HG03064 (cell line): ENCODE results near the gene BMPR2.
"Not testable (repeated sequence)": the region's sequence is repeated elsewhere in the genome, so short reads cannot be mapped to it uniquely, and the experiment has no call there.

ENCODE experiments used
- ATAC-seq: cut with Tn5 transposase; IDR thresholded peaks from one replicate; pipeline ENCODE4 v1.9.1; 2021; ENCODE audit warnings: low read depth; ENCODE audit not compliant: unreplicated experiment

The BMPR2 gene

DNA sequence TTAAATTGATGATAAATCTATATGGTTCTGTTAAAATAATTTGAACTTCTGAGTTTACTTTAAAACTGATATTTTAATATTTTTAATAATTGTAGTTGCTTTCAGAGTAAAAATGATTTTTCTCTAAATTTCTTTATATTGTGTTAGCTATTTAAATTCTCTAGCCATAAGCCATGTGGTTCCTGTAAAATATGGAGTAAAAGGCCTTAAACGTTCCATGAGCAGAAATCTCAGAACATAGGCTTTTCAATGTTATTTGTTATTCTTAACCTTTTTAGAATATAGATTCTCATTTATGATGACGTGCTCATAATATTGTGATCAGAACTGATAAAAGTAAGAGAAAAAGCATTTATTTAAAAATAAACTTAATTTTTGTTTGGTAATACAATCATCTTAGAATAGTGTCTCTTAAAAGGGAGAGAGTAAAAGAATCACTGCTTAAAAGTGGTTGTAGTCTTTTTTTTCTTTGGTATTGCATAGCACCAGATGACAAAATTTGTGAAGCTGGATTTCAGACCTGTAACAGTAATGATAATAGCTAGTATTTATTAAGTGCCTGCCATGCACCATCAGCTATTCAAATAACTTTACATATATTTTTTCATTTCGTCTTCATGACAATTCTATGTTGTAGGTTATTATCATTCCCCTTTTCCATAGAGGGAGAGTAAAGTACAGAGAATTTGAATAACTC is 2.7 kb downstream of the BMPR2 start:
- ATAC-seq = no peak

GRCh38 chr2:202382684-202383083 is 6.6 kb downstream of the BMPR2 start:
- no peak for ATAC-seq

GRCh38 chr2:202386495-202386894 is 10.4 kb downstream of the BMPR2 start:
- not testable (repeated sequence) for ATAC-seq

GRCh38 chr2:202387608-202388342 is 11.6 kb downstream of the BMPR2 start:
- no peak for ATAC-seq

DNA sequence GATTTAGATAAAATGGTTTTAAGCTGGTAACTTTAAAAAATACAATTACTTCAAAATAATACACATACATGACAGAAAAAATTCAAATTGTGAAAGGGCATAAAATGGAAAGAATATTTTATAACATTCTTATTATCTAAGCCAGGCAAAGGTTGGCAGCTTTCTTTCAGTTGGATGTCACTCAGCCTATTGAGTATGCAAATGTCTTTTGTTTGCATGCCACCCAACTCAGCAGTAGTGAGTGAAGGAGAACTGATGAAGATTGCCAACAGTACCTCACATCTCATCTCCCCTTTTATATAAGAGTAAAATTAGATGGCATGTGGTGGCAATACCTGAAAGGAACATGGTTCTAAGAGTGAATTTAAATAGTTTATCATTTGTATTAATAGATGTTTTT is 24.8 kb downstream of the BMPR2 start:
- ATAC-seq = no peak

DNA sequence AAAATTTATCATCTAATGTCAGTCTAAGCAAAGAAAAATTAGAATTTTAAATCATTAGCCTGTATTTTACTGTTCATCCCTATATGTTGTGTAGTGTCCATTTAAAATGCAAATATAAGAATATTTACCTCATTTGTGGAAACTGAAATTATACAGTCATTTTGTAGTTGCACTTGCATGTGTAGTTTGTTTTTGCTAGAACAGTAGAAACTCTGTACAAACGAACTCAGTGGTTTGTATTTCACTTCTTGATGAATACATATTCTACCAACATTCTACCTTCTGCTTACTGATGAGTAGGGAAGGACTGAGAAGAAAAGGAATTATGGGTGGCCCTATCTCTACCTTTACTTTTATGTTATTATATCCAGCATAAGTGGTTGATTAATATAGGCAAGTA is 29.7 kb downstream of the BMPR2 start:
- no peak for ATAC-seq

DNA sequence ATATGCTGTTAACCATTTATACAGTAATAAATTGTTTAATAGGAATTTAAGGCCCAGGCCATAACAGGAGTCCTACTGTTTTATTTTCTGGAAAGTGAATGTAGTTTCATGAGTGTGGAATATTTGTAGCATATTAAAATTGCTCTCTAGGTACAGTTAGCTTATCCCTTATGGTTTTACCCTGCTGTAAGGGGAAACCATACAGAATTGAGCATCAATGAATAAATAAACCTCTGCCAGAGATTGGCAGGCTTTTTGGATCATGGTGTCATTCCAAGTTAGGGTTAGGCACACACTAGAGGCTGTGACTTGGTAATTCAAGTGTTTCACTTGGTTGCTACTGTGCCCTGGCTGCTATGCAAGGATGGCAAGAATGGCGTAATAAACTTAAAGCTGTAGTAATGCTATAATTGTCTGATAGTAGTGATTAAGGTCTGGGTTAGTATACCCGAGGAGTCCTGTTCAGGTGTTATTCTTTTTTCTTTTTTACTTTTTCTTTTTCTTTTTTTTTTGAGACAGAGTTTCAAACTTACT is 30.4 kb downstream of the BMPR2 start:
- no peak for ATAC-seq

GRCh38 chr2:202408546-202409140 is 32.5 kb downstream of the BMPR2 start:
- no peak for ATAC-seq

DNA sequence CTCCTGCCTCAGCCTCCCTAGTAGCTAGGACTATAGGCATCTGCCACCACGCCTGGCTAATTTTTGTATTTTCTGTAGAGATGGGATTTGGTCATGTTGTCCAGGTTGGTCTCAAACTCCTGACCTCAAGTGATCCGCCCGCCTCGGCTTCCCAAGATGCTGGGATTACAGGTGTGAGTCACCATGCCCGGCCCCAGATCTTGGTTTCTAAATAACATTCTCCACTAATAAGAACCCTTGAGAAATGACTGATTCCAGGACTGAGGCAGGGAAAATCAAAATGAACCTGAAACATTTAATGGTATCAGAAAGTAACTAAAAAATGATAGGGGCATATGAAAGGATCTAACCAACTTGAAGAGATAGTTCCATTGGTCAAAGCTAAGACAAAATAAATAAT is 34.0 kb downstream of the BMPR2 start:
- no peak for ATAC-seq

- ATAC-seq = no peak
Observed at GRCh38 chr2:202411097-202411496, 35.0 kb downstream of the BMPR2 start.

DNA sequence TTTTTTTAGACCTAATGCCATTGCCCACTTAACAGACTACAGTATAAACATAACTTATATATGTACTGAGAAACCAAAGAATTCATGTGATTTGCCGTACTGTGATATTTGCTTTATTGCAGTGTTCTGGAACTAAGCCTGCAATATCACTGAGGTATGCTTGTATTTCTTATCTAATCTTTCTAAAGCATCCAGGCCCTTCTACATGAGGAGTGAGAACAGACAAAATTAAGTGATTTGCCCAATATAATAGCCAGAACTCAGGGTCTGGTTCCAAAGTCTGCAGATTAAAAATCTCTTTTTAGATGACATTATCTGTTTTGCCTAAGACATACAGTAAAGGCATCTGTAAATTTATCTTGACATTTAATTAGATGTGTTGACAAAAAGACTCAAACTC is 41.9 kb downstream of the BMPR2 start:
- ATAC-seq = no peak

GRCh38 chr2:202418511-202418910 is 42.4 kb downstream of the BMPR2 start:
- ATAC-seq = no peak

DNA sequence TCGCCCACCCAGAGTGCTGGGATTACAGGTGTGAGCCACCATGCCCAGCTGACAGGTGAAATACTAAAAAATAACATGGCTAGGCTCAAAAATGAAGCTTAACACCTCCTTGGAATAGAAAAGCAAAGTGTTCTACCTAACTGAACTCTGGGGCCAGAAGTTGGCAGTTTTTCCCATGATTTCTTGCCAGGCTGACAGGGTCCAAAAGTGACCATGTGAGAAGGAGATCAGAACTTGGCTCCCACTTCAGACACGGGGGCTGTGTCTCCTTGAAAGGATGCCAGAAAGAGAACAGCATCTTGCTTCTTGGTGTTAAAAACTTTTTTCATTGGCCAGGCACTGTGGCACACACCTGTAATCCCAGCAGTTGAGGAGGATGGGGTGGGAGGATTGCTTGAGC is 47.0 kb downstream of the BMPR2 start:
- ATAC-seq = no peak

DNA sequence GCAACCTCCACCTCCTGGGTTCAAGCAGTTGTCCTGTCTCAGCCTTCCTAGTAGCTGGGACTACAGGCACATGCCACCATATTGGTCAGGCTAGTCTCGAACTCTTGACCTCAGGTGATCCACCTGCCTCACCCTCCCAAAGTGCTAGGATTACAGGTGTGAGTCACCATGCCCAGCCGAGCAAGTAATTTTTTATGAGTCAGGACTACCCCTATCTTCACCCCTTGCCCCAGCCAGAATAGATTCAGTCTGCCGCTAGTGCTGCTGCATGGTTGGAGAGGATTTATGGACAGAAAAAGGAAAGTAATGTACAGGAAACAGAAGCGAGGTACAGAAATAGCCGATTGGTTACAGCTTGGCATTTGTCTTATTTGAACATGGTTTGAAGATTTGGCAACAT is 48.9 kb downstream of the BMPR2 start:
- no peak for ATAC-seq

- ATAC-seq = no peak
Observed at GRCh38 chr2:202426751-202427150, 50.6 kb downstream of the BMPR2 start.

DNA sequence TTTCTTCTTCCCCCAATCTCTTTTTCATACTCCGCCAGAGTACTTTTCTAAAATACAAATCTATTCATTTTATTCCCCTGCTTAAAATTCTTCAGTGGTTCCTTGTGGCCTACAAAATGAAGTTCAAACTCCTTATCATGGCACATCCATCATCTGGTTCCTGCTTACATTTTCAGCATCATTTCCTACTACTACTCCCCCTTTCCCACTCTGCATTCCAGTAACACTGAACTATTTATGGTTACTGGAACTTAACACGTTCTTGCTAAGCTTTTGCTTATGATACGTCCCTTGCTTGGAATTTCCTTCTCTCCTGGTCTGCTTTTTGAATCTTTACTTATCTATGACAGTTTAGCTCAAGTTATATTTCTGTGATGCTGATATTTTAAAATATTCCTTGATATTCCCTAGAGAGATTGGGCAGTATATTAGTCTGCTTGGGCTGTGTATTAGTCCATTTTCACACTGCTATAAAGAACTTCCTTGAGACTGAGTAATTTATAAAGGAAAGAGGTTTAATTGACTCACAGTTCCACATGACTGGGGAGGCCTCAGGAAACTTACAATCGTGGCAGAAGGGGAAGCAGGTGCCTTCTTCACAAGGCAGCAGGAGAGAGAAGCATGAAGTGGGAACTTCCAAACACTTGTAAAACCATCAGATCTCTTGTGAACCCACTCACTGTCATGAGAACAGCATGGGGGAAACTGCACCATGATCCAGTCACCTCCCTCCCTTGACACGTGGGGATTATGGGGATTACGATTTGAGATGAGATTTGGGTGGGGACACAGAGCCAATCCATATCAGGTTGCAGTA is 53.2 kb downstream of the BMPR2 start:
- no peak for ATAC-seq

GRCh38 chr2:202432776-202433175 is 56.6 kb downstream of the BMPR2 start:
- ATAC-seq = no peak

- no peak for ATAC-seq
Observed at GRCh38 chr2:202434472-202434871, 58.3 kb downstream of the BMPR2 start.

DNA sequence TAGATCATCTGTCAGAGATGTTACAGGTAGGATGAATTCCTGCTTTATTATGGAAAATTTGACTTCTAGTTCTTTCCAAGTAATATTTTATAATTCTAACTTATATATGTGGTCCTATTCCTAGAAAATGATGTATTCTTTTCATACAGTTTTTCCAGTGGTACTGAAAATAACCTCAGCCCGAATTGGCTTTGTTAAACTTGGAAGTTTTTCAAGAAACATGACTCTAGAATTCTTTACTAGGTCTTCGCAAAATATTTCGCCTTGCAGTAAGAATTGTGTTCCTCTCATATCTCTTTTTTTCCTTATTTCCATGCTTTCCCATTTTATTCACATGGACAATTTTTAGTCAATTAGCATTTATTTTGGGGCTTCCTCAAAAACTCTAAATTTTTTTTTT is 60.5 kb downstream of the BMPR2 start:
- ATAC-seq = no peak

- ATAC-seq = not testable (repeated sequence)
Observed at GRCh38 chr2:202440117-202440516, 64.0 kb downstream of the BMPR2 start.

DNA sequence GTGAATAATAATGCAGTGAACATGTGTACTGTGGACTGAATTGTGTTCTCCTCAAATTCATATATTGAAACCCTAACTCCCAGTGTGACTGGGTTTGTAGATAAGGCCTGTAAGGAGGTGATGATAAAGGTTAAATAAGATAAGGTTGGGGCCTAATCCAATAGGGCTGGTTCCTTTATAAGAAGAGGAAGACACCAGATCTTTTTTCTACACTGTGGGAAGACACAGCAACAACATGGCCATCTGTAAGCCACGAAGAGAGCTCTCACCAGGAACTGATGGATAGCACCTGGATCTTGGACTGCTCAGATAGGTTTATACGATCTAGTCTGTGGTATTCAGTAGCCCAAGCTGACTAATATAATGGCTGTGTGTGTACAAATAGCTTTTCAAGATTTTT is 66.8 kb downstream of the BMPR2 start:
- ATAC-seq = no peak
